Ishikawa (cell line): ENCODE measurements around the gene EFNA1.
A peak's percentile ranks its signal among the peaks of the same experiment; 100 is the strongest.

ENCODE experiments used
- CEBPB ChIP-seq: IDR thresholded peaks from 2 replicates; pipeline ENCODE4 v1.6.1; 2012
- CREB1 ChIP-seq: IDR thresholded peaks from 2 replicates; pipeline ENCODE4 v1.6.1; 2012; ENCODE audit warnings: low read depth
- EGR1 ChIP-seq: IDR thresholded peaks from 2 replicates; pipeline ENCODE4 v1.6.1; 2012
- EP300 ChIP-seq: IDR thresholded peaks from 2 replicates; pipeline ENCODE4 v1.6.1; 2012; ENCODE audit warnings: borderline replicate concordance
- FOXM1 ChIP-seq: IDR thresholded peaks from 2 replicates; pipeline ENCODE4 v1.6.1; 2012; ENCODE audit warnings: low read depth, borderline replicate concordance
- MAX ChIP-seq: IDR thresholded peaks from 2 replicates; pipeline ENCODE4 v1.6.1; 2012
- NFIC ChIP-seq: IDR thresholded peaks from 2 replicates; pipeline ENCODE4 v1.6.1; 2012
- RAD21 ChIP-seq: IDR thresholded peaks from 2 replicates; pipeline ENCODE4 v1.6.1; 2012; ENCODE audit warnings: low read depth
- REST ChIP-seq: IDR thresholded peaks from 2 replicates; pipeline ENCODE4 v1.6.1; 2012; ENCODE audit warnings: low read depth, mild to moderate bottlenecking
- TAF1 ChIP-seq: IDR thresholded peaks from 2 replicates; pipeline ENCODE4 v1.6.1; 2012; ENCODE audit warnings: low read depth, mild to moderate bottlenecking
- TCF12 ChIP-seq: IDR thresholded peaks from 2 replicates; pipeline ENCODE4 v1.6.1; 2012; ENCODE audit warnings: low read depth
- TEAD4 ChIP-seq: IDR thresholded peaks from 2 replicates; pipeline ENCODE4 v1.6.1; 2012
- USF1 ChIP-seq: IDR thresholded peaks from 2 replicates; pipeline ENCODE4 v1.6.1; 2012
- YY1 ChIP-seq: IDR thresholded peaks from 2 replicates; pipeline ENCODE4 v1.6.1; 2012; ENCODE audit warnings: low read depth
- ZBTB7A ChIP-seq: IDR thresholded peaks from 2 replicates; pipeline ENCODE4 v1.6.1; 2012; ENCODE audit warnings: low read depth

The EFNA1 gene

GRCh38 chr1:155085504-155086127, 42.1 kb upstream of the EFNA1 start:
- TF ChIP-seq YY1 (no peak), TCF12 (0 out of 2 replicates have a peak, but pooled peaks have one; percentile 9), USF1 (no peak), MAX (peak; percentile 48; the same call in 1 of the 2 replicates)

- TF ChIP-seq ZBTB7A (peak; percentile 1; the same call in 1 of the 2 replicates), CREB1 (no peak), USF1 (no peak), REST (no peak), MAX (peak; percentile 4; the same call in 1 of the 2 replicates)
Observed at GRCh38 chr1:155086128-155086741, 41.4 kb upstream of the EFNA1 start.

GRCh38 chr1:155086856-155087535, 40.7 kb upstream of the EFNA1 start:
- no peak for TF ChIP-seq TEAD4
- TF ChIP-seq MAX = no peak
- TF ChIP-seq RAD21 = no peak
- TF ChIP-seq REST = no peak
- no peak for TF ChIP-seq YY1
- TF ChIP-seq EP300 = no peak
- TF ChIP-seq USF1 = no peak
- TF ChIP-seq TCF12 = no peak
- no peak for TF ChIP-seq TAF1
- TF ChIP-seq CREB1 = no peak
- no peak for TF ChIP-seq CEBPB
- TF ChIP-seq FOXM1 = no peak
- no peak for TF ChIP-seq ZBTB7A
- no peak for TF ChIP-seq NFIC
- TF ChIP-seq EGR1 = no peak

- TF ChIP-seq USF1 (peak; percentile 67), EGR1 (no peak), MAX (peak; percentile 87), RAD21 (peak; percentile 76)
Observed at GRCh38 chr1:155091071-155092051, 36.3 kb upstream of the EFNA1 start.
